HepG2 (cell line): ENCODE results near the gene BSN. TPM values are rescaled to one million over a fixed set of nuclear protein-coding genes. Genes with fewer than 3 reads are reported as not detected.

ENCODE experiments used
- ARNTL ChIP-seq: sonication (generic); formaldehyde crosslinking; IDR thresholded peaks from 2 replicates; pipeline ENCODE4 v1.4.0; 2020; ENCODE audit warnings: mild to moderate bottlenecking, missing genetic modification reagents
- IKZF4 ChIP-seq: sonication (generic); formaldehyde crosslinking; IDR thresholded peaks from 2 replicates; pipeline ENCODE4 v1.5.1; 2020; ENCODE audit warnings: borderline replicate concordance, mild to moderate bottlenecking, low read depth, missing genetic modification reagents; ENCODE audit errors: not compliant biosample characterization
- KAT2B ChIP-seq: fragments of 150-350 bp; IDR thresholded peaks from 2 replicates; pipeline ENCODE4 v1.6.1; 2014; ENCODE audit warnings: low read depth, low read length, borderline replicate concordance
- KDM5A ChIP-seq: fragments of 200-600 bp; sonication (generic); IDR thresholded peaks from 2 replicates; pipeline ENCODE4 v1.7.0; 2018; ENCODE audit warnings: antibody characterized with exemption, mild to moderate bottlenecking, low read length, borderline replicate concordance
- KDM5B ChIP-seq: sonication (generic); formaldehyde crosslinking; IDR thresholded peaks from 2 replicates; pipeline ENCODE4 v1.4.0; 2020; ENCODE audit warnings: missing genetic modification reagents, mild to moderate bottlenecking, borderline replicate concordance
- MED1 ChIP-seq: sonication (generic); formaldehyde crosslinking; IDR thresholded peaks from 2 replicates; pipeline ENCODE4 v1.4.0; 2020; ENCODE audit warnings: missing genetic modification reagents
- MEIS1 ChIP-seq: sonication (generic); formaldehyde crosslinking; IDR thresholded peaks from 2 replicates; pipeline ENCODE4 v1.9.0; 2021; ENCODE audit warnings: mild to moderate bottlenecking, missing genetic modification reagents, moderate library complexity, borderline replicate concordance
- POGZ ChIP-seq: sonication (generic); formaldehyde crosslinking; IDR thresholded peaks from 2 replicates; pipeline ENCODE4 v1.4.0; 2020; ENCODE audit warnings: mild to moderate bottlenecking, missing genetic modification reagents
- TMF1 ChIP-seq: sonication (generic); formaldehyde crosslinking; IDR thresholded peaks from 2 replicates; pipeline ENCODE4 v1.8.1; 2022; ENCODE audit warnings: low read depth, missing genetic modification reagents
- ZFP36L2 ChIP-seq: sonication (generic); formaldehyde crosslinking; IDR thresholded peaks from 2 replicates; pipeline ENCODE4 v1.4.0; 2020; ENCODE audit warnings: missing genetic modification reagents
- ZNF24 ChIP-seq: fragments of 450-650 bp; IDR thresholded peaks from 2 replicates; pipeline ENCODE4 v1.6.1; 2017; ENCODE audit warnings: antibody characterized with exemption, mild to moderate bottlenecking
- polyA plus RNA-seq, 8 experiments: library from polyadenylated mRNA; depleted of rRNA in 3 of 8; stranded (reverse) in 7 of 8; unstranded in 1 of 8; fragments of >200 nt; fragmentation: Illumina TruSeq in 4 of 8; extraction: Trizol in 4 of 8; gene quantifications; 2 replicates each; pipeline versions ENCODE4 v1.2.1 to v1.2.3, GENCODE V29; 2011 to 2016; ENCODE audit warnings: low read depth in 4 of 8, missing spikeins in 1 of 8, mixed read lengths in 1 of 8; ENCODE audit not compliant: insufficient read depth in 1 of 8
- total RNA-seq, 5 experiments: library from RNA; depleted of rRNA; stranded (reverse); fragments of >200 nt; fragmentation: Illumina TruSeq; extraction: Trizol; gene quantifications; 2 replicates each; pipeline ENCODE4 v1.2.3, GENCODE V29; 2016; ENCODE audit warnings: low read depth in 1 of 5
- TF ChIP-seq, protein P1 (sequence below): sonication (generic); formaldehyde crosslinking; IDR thresholded peaks from 2 replicates; pipeline ENCODE4 v1.9.0; 2021; ENCODE audit warnings: mild to moderate bottlenecking, missing genetic modification reagents
- TF ChIP-seq, protein P2 (sequence below): sonication (generic); formaldehyde crosslinking; conservative IDR thresholded peaks from 2 replicates; pipeline ENCODE4 v1.4.0; 2020; ENCODE audit warnings: mild to moderate bottlenecking, missing genetic modification reagents, moderate library complexity
- TF ChIP-seq, protein P3 (sequence below): sonication (generic); formaldehyde crosslinking; IDR thresholded peaks from 2 replicates; pipeline ENCODE4 v1.8.1; 2023; ENCODE audit warnings: mild to moderate bottlenecking, missing genetic modification reagents, borderline replicate concordance
- TF ChIP-seq, protein P4 (sequence below): sonication (generic); formaldehyde crosslinking; IDR thresholded peaks from 2 replicates; pipeline ENCODE4 v1.8.0; 2022; ENCODE audit warnings: missing genetic modification reagents, mild to moderate bottlenecking, moderate library complexity, borderline replicate concordance

Gene BSN
- total and polyA plus RNA-seq, 2 of the 13 experiments (the other 11 are each of a cell fraction or from before 2014, with no cell fraction given): 0.42 to 0.86 TPM

DNA sequence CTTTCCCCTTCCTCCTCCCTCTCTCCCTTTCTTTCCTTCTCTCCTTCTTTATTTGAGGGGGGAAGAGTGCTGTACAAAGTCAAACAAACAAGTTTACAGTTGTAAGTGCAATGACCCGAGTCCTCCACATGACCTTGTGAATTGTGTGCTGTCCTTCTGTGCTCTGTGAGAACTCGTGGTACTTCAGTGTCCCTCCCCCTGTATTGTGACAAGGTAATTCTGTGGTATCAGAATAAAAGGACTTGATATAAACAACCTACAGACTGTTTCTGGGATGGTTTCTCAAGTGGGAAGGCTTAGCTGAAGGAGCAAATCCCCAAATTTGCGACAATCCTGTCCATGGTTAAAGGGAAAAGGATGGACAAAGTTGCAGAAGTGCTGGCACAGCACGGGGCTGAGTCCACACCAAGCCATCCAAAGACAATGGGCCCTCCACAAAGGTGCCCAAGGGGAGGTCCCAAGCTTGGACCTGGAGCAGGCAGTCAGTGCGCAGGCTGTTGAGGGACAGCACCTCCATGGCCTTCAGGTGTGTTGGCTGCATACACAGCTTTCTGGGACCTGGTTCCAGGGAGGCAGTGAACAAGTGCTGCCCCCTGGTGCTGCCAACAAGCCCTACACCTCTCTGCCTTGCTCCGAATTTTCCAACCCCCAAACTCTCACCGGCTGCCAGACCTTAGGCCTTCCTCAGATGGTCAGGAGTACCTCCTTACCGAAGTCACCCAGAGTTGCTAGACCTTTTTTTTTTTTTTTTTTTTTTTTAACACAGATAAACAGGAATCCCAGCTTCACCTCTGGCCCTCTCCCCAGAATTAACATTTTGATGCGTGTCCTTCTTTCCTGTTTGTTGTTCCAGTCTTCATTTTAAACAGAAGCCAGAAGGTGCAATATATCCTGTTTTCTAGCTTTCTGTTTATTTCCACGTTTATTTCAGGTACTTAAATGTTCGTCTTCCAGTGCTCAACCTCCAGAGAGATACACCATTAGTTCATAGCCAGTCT lies 117.3 kb downstream of the BSN start (continued):
- TF ChIP-seq, protein P1, sequence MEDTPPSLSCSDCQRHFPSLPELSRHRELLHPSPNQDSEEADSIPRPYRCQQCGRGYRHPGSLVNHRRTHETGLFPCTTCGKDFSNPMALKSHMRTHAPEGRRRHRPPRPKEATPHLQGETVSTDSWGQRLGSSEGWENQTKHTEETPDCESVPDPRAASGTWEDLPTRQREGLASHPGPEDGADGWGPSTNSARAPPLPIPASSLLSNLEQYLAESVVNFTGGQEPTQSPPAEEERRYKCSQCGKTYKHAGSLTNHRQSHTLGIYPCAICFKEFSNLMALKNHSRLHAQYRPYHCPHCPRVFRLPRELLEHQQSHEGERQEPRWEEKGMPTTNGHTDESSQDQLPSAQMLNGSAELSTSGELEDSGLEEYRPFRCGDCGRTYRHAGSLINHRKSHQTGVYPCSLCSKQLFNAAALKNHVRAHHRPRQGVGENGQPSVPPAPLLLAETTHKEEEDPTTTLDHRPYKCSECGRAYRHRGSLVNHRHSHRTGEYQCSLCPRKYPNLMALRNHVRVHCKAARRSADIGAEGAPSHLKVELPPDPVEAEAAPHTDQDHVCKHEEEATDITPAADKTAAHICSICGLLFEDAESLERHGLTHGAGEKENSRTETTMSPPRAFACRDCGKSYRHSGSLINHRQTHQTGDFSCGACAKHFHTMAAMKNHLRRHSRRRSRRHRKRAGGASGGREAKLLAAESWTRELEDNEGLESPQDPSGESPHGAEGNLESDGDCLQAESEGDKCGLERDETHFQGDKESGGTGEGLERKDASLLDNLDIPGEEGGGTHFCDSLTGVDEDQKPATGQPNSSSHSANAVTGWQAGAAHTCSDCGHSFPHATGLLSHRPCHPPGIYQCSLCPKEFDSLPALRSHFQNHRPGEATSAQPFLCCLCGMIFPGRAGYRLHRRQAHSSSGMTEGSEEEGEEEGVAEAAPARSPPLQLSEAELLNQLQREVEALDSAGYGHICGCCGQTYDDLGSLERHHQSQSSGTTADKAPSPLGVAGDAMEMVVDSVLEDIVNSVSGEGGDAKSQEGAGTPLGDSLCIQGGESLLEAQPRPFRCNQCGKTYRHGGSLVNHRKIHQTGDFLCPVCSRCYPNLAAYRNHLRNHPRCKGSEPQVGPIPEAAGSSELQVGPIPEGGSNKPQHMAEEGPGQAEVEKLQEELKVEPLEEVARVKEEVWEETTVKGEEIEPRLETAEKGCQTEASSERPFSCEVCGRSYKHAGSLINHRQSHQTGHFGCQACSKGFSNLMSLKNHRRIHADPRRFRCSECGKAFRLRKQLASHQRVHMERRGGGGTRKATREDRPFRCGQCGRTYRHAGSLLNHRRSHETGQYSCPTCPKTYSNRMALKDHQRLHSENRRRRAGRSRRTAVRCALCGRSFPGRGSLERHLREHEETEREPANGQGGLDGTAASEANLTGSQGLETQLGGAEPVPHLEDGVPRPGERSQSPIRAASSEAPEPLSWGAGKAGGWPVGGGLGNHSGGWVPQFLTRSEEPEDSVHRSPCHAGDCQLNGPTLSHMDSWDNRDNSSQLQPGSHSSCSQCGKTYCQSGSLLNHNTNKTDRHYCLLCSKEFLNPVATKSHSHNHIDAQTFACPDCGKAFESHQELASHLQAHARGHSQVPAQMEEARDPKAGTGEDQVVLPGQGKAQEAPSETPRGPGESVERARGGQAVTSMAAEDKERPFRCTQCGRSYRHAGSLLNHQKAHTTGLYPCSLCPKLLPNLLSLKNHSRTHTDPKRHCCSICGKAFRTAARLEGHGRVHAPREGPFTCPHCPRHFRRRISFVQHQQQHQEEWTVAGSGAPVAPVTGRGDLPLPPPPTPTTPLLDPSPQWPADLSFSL: peak; percentile 66; the same call in 1 of the 2 replicates
- TF ChIP-seq KDM5A (0 out of 2 replicates have a peak, but pooled peaks have one; percentile 37), KDM5B (CRISPR knock-in tag) (peak; percentile 78; the same call in 1 of the 2 replicates), POGZ (CRISPR knock-in tag) (peak; percentile 36), ZFP36L2 (CRISPR knock-in tag) (no peak), MEIS1 (0 out of 2 replicates have a peak, but pooled peaks have one; percentile 17), KAT2B (no peak), ARNTL (peak; percentile 68; the same call in 1 of the 2 replicates), IKZF4 (CRISPR knock-in tag) (no peak), MED1 (CRISPR knock-in tag) (peak; percentile 79), TMF1 (CRISPR knock-in tag) (no peak), ZNF24 (no peak)
- TF ChIP-seq, protein P2, sequence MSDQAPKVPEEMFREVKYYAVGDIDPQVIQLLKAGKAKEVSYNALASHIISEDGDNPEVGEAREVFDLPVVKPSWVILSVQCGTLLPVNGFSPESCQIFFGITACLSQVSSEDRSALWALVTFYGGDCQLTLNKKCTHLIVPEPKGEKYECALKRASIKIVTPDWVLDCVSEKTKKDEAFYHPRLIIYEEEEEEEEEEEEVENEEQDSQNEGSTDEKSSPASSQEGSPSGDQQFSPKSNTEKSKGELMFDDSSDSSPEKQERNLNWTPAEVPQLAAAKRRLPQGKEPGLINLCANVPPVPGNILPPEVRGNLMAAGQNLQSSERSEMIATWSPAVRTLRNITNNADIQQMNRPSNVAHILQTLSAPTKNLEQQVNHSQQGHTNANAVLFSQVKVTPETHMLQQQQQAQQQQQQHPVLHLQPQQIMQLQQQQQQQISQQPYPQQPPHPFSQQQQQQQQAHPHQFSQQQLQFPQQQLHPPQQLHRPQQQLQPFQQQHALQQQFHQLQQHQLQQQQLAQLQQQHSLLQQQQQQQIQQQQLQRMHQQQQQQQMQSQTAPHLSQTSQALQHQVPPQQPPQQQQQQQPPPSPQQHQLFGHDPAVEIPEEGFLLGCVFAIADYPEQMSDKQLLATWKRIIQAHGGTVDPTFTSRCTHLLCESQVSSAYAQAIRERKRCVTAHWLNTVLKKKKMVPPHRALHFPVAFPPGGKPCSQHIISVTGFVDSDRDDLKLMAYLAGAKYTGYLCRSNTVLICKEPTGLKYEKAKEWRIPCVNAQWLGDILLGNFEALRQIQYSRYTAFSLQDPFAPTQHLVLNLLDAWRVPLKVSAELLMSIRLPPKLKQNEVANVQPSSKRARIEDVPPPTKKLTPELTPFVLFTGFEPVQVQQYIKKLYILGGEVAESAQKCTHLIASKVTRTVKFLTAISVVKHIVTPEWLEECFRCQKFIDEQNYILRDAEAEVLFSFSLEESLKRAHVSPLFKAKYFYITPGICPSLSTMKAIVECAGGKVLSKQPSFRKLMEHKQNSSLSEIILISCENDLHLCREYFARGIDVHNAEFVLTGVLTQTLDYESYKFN (CRISPR knock-in tag): peak; percentile 89
- TF ChIP-seq, protein P3, sequence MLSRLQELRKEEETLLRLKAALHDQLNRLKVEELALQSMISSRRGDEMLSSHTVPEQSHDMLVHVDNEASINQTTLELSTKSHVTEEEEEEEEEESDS (CRISPR knock-in tag): no peak
- TF ChIP-seq, protein P4, sequence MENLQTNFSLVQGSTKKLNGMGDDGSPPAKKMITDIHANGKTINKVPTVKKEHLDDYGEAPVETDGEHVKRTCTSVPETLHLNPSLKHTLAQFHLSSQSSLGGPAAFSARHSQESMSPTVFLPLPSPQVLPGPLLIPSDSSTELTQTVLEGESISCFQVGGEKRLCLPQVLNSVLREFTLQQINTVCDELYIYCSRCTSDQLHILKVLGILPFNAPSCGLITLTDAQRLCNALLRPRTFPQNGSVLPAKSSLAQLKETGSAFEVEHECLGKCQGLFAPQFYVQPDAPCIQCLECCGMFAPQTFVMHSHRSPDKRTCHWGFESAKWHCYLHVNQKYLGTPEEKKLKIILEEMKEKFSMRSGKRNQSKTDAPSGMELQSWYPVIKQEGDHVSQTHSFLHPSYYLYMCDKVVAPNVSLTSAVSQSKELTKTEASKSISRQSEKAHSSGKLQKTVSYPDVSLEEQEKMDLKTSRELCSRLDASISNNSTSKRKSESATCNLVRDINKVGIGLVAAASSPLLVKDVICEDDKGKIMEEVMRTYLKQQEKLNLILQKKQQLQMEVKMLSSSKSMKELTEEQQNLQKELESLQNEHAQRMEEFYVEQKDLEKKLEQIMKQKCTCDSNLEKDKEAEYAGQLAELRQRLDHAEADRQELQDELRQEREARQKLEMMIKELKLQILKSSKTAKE: peak; percentile 75
